Dedifferentiated amniotic fluid mesenchymal stem cell (primary cell): Measurements from ENCODE around the gene UTP20.

ENCODE experiments used
- DNase-seq: peaks from one replicate; pipeline ENCODE4 v3.0.0-alpha.2; 2016; ENCODE audit errors: extremely low spot score

Gene UTP20

GRCh38 chr12:101436136-101436535, 156.2 kb downstream of the UTP20 start:
- DNase-seq: no peak
